ENCODE measurements around the gene DENND5A.
"Not testable (repeated sequence)": the region's sequence is repeated elsewhere in the genome, so short reads cannot be mapped to it uniquely, and the experiment has no call there.

Gene DENND5A

DNA sequence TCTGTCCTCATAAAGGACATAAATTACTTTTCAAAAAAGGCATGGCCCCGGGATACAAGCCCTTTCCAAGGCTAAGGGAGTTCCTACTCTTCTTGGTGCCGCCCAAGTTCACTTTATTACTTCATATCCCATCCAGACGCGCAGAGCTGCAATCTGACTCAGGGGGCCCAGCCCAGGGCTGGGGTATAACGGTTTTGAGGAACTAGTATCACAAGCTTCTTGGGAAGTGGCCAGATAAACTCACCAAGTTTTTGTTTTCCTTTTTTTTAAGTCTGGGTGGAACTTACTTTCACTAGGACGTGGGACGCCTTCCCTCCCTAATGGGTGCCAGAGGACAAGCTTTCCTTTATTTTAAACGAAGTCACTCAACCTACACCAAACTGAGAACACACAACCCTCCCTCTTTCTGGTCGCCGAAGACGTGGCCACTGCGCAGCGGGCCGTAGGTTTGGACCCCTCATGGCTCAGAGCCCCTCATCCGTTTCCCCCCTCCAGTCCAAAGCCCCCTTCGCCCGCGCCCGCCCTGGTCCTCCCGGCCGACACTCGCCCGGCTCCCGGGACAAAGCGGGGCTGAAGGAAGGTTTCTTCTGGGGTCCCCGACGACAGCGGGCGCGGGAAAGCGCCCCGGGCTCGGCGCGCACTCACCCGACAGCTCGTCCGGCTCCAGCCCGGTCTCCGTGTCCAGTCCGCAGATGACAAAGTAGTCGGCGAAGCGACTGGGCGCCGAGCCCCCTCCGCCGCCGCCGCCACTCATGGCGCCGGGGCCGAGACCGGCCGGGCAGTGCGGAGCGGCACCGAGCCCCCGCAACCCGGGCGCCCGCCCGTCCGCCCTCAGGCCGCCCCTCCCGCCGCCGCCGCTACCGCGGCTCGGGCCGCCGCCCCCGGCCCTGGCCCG, 587 bp downstream of the DENND5A start:
- peaks cover 5% of the 10 kb centered on the region; the same call in 1 of the 2 replicates for H4K20me1 ChIP-seq (ENCODE audit: insufficient read depth, low read length)
- peaks cover 46% of the 10 kb centered on the region for H3K27me3 ChIP-seq (ENCODE audit: insufficient read depth, low read length, poor library complexity)
- no peak overlapping the region for H3K27ac ChIP-seq (ENCODE audit: low read length)
- H3K36me3 ChIP-seq (ENCODE audit: insufficient read depth, low read length), result no peaks in the 10 kb centered on the region
- TF ChIP-seq CTCF (IDR thresholded peaks at IDR 0.05; ENCODE audit: borderline replicate concordance, extremely low read depth, low read length, poor library complexity, severe bottlenecking) (no peak), EZH2 (IDR thresholded peaks at IDR 0.05; ENCODE audit: borderline replicate concordance, low read depth, low read length, severe bottlenecking) (peak; percentile 98)
- no peaks in the 10 kb centered on the region for H3K9me3 ChIP-seq (ENCODE audit: insufficient read depth, low read length, severe bottlenecking)
- peak overlapping the region; percentile 68 for H2AFZ ChIP-seq (ENCODE audit: low read depth, low read length)
- peak; percentile 33 for DNase-seq
- H3K4me1 ChIP-seq (ENCODE audit: insufficient read depth, low read length), result peaks cover 18% of the 10 kb centered on the region
- peak overlapping the region; percentile 30 to 66; a peak in 3 of 4 replicates for H3K4me3 ChIP-seq (ENCODE audit: low read depth in 1 of 2, low read length in 2 of 2)
- ATAC-seq (ENCODE audit: insufficient read depth, low read depth), result peak; percentile 44
- H3K9ac ChIP-seq (ENCODE audit: low read depth, low read length), result peak overlapping the region; percentile 56
- peak overlapping the region; percentile 87 for H3K4me2 ChIP-seq (ENCODE audit: insufficient read depth, low read length)
- no peaks in the 10 kb centered on the region for H3K79me2 ChIP-seq (ENCODE audit: insufficient read depth, low read length)

DNA sequence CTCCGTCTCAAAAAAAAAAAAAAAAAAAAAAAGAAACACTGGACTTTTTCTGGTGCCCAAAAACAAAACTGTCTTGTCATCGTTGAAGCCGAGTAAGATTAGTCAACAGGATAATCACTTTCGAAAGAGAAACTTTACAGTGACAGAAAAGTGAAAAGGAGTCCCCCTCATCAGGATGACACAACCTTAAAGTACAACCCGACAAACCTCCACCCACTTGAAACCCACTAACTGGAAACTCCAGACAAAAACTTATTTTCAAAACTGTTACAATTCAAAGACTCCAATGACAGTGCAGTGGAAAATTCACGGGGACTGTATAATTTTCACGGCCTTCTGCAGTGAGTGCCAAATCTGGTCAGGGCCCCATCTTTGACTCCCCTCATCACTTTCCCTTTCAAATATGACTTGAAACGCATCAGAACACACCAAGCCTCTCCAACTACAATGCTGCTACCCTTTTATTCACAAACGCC, 1.3 kb downstream of the DENND5A start:
- ATAC-seq (ENCODE audit: insufficient read depth, low read depth), result peak; percentile 26

DNA sequence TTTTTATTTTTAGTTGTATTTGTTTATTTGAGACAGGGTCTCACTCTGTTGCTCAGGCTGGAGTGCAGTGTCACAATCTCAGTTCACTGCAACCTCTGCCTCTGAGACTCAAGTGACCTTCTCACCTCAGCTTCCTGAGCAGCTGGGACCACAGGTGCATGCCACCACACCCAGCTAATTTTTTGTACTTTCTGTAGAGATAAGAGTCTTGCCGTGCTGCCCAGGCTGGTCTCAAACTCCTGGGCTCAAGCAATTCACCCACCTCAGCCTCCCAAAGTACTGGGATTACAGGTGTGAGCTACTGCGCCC, 4.4 kb downstream of the DENND5A start:
- Histone ChIP-seq H3K27me3 (ENCODE audit: insufficient read depth, low read length, poor library complexity) (peaks cover 30% of the 10 kb centered on the region), H3K4me1 (ENCODE audit: insufficient read depth, low read length) (peaks cover 18% of the 10 kb centered on the region)
- not testable (repeated sequence) for H4K20me1 ChIP-seq (ENCODE audit: insufficient read depth, low read length); H3K4me2 ChIP-seq (ENCODE audit: insufficient read depth, low read length); H3K27ac ChIP-seq (ENCODE audit: low read length); H2AFZ ChIP-seq (ENCODE audit: low read depth, low read length); H3K36me3 ChIP-seq (ENCODE audit: insufficient read depth, low read length); H3K9me3 ChIP-seq (ENCODE audit: insufficient read depth, low read length, severe bottlenecking); H3K4me3 ChIP-seq (ENCODE audit: low read depth in 1 of 2, low read length in 2 of 2); DNase-seq; H3K9ac ChIP-seq (ENCODE audit: low read depth, low read length); H3K79me2 ChIP-seq (ENCODE audit: insufficient read depth, low read length); ATAC-seq (ENCODE audit: insufficient read depth, low read depth)

More for the DNA sequence above, 1.3 kb downstream of the DENND5A start:
- no peaks in the 10 kb centered on the region for H3K79me2 ChIP-seq (ENCODE audit: insufficient read depth, low read length)
- peaks cover 7% of the 10 kb centered on the region; the same call in 1 of the 2 replicates for H4K20me1 ChIP-seq (ENCODE audit: insufficient read depth, low read length)
- peak overlapping the region; percentile 87 for H3K4me2 ChIP-seq (ENCODE audit: insufficient read depth, low read length)
- peaks cover 18% of the 10 kb centered on the region for H3K4me1 ChIP-seq (ENCODE audit: insufficient read depth, low read length)
- no peak overlapping the region for H3K27ac ChIP-seq (ENCODE audit: low read length)
- H3K4me3 ChIP-seq (ENCODE audit: low read depth in 1 of 2, low read length in 2 of 2), result peak overlapping the region in 1 of 2 experiments; percentile 66; a peak in 3 of 4 replicates
- H3K9ac ChIP-seq (ENCODE audit: low read depth, low read length), result peak overlapping the region; percentile 56; the same call in 1 of the 2 replicates
- H2AFZ ChIP-seq (ENCODE audit: low read depth, low read length), result no peak overlapping the region
- no peak for TF ChIP-seq EZH2 (IDR thresholded peaks at IDR 0.05; ENCODE audit: borderline replicate concordance, low read depth, low read length, severe bottlenecking)
- TF ChIP-seq CTCF (IDR thresholded peaks at IDR 0.05; ENCODE audit: borderline replicate concordance, extremely low read depth, low read length, poor library complexity, severe bottlenecking), result no peak
- no peak for DNase-seq
- H3K9me3 ChIP-seq (ENCODE audit: insufficient read depth, low read length, severe bottlenecking), result no peaks in the 10 kb centered on the region
- peaks cover 44% of the 10 kb centered on the region for H3K27me3 ChIP-seq (ENCODE audit: insufficient read depth, low read length, poor library complexity)
- no peaks in the 10 kb centered on the region for H3K36me3 ChIP-seq (ENCODE audit: insufficient read depth, low read length)
